SK-N-MC (cell line): Measurements from ENCODE around the gene ACVR2A.

Experiments
- EZH2 ChIP-seq: fragments of 200-600 bp; sonication (generic); IDR thresholded peaks from one replicate; pipeline ENCODE4 v1.6.1; 2017; ENCODE audit warnings: antibody characterized with exemption
- FOXP2 ChIP-seq: optimal IDR thresholded peaks from 2 replicates; pipeline ENCODE3; 2011; ENCODE audit warnings: mild to moderate bottlenecking, moderate library complexity; ENCODE audit not compliant: insufficient read depth; ENCODE audit errors: extremely low read length, control extremely low read depth

- no peak for TF ChIP-seq EZH2
- TF ChIP-seq FOXP2 = no peak
These were observed 22.2 kb downstream of the ACVR2A start for GRCh38 chr2:147867050-147867449.
